ENCODE measurements around the gene TNK1. TPM values are rescaled to one million over a fixed set of nuclear protein-coding genes. Genes with fewer than 3 reads are reported as not detected.

The TNK1 gene
- total and polyA plus RNA-seq, 10 donors = 4.2 to 16.2 (median 6.6) TPM

DNA sequence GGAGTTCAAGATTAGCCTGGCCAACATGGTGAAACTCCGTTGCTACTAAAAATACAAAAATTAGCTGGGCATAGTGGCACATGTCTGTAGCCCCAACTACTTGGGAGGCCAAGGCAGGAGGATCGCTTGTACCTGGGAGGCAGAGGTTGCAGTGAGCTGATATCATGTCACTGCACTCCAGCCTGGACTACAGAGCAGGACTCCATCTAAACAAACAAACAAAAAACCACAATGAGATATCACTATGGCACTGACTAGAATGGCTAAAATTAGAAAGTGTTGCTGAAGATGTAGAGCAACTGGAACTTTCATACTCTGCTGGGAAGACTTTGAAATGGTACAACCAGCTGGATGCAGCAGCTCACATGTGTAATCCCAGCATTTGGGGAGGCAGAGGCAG is 6.5 kb upstream of the TNK1 start:
- DNase-seq = no peak
- H3K36me3 ChIP-seq = no peaks in the 10 kb centered on the region
- TF ChIP-seq POLR2A (IDR thresholded peaks at IDR 0.05) (no peak), POLR2AphosphoS5 (IDR thresholded peaks at IDR 0.05) (no peak), CTCF (IDR thresholded peaks at IDR 0.05 in 8 of 11, conservative IDR thresholded peaks at IDR 0.05 in 3 of 11) (no peak)
- no peaks in the 10 kb centered on the region for H3K4me1 ChIP-seq
- H3K27ac ChIP-seq = no peak overlapping the region
- peaks cover 0 to 13% (median 0%) of the 10 kb centered on the region in 7 donors for H3K27me3 ChIP-seq (replicated peaks in 1 of 7)
- H3K4me3 ChIP-seq = no peak overlapping the region
- 75 to 93% (median 88%) methylated on average over 2 of the region's 2 CpGs for WGBS, 5 donors
- intact Hi-C loops (cut with DNase I; ENCODE audit: low total_unique reads) = no loop called here
- H3K9me3 ChIP-seq = peaks cover 0 to 6% (median 0%) of the 10 kb centered on the region in 8 donors

GRCh38 chr17:7379134-7379533 is 1.8 kb upstream of the TNK1 start:
- Histone ChIP-seq H3K36me3 (no peaks in the 10 kb centered on the region), H3K4me3 (no peak overlapping the region), H3K9me3 (peaks cover 0 to 6% (median 0%) of the 10 kb centered on the region in 8 donors), H3K27ac (no peak overlapping the region), H3K4me1 (peaks cover 7 to 34% (median 26%) of the 10 kb centered on the region in 6 donors), H3K27me3 (replicated peaks in 1 of 7) (peaks cover 0 to 55% (median 10%) of the 10 kb centered on the region in 7 donors)
- TF ChIP-seq POLR2A (IDR thresholded peaks at IDR 0.05) (no peak), CTCF (IDR thresholded peaks at IDR 0.05 in 8 of 11, conservative IDR thresholded peaks at IDR 0.05 in 3 of 11) (no peak), POLR2AphosphoS5 (IDR thresholded peaks at IDR 0.05) (no peak)
- 92 to 98% (median 97%) methylated on average over 3 of the region's 3 CpGs for WGBS, 5 donors
- intact Hi-C loops (cut with DNase I; ENCODE audit: low total_unique reads) = no loop called here
- DNase-seq = no peak

DNA sequence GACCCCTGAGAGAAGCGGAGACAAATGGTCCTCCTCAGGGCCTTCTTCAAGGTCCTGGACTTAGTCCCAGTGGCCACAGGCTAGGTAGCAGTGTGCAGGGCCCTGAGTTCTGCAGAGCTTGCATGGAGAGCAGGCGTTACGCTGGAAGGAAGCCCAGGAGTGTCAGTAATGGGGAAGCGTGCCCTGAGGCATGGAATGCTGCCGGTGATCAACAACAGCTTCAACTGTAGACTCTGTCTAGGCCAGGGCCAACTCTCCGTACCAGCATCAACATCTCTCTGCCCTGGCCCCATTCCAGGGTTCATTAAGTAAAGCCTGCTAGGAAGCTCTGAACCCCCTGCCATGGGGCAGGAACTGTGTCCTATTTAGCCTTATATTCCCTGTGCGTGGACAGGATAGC is 568 bp upstream of the TNK1 start:
- WGBS, 5 donors = 49 to 61% (median 52%) methylated on average over 4 to 7 of the region's 7 CpGs
- no peak for DNase-seq
- Histone ChIP-seq H3K36me3 (no peaks in the 10 kb centered on the region), H3K27ac (no peak overlapping the region), H3K27me3 (replicated peaks in 1 of 7) (peaks cover 0 to 62% (median 10%) of the 10 kb centered on the region in 7 donors), H3K4me3 (peak overlapping the region in 4 of 8 donors; percentile 24 to 66 (median 44)), H3K9me3 (peaks cover 0 to 6% (median 0%) of the 10 kb centered on the region in 8 donors), H3K4me1 (peaks cover 7 to 40% (median 33%) of the 10 kb centered on the region in 6 donors)
- TF ChIP-seq POLR2AphosphoS5 (IDR thresholded peaks at IDR 0.05) = no peak
- TF ChIP-seq CTCF (IDR thresholded peaks at IDR 0.05 in 8 of 11, conservative IDR thresholded peaks at IDR 0.05 in 3 of 11) = no peak
- no peak for TF ChIP-seq POLR2A (IDR thresholded peaks at IDR 0.05)
- intact Hi-C loops (cut with DNase I; ENCODE audit: low total_unique reads) = no loop called here

GRCh38 chr17:7382901-7383300 is 2.0 kb downstream of the TNK1 start:
- Histone ChIP-seq H3K27me3 (replicated peaks in 1 of 7) (peaks cover 0 to 62% (median 10%) of the 10 kb centered on the region in 7 donors), H3K36me3 (peaks cover 0 to 13% (median 2%) of the 10 kb centered on the region in 6 donors), H3K9me3 (peaks cover 0 to 6% (median 0%) of the 10 kb centered on the region in 8 donors), H3K4me1 (peaks cover 7 to 40% (median 33%) of the 10 kb centered on the region in 6 donors), H3K4me3 (no peak overlapping the region), H3K27ac (no peak overlapping the region)
- WGBS, 5 donors = 88 to 95% (median 93%) methylated on average over 9 to 10 of the region's 10 CpGs
- intact Hi-C loops (cut with DNase I; ENCODE audit: low total_unique reads) = no loop called here
- DNase-seq = no peak
- TF ChIP-seq CTCF (IDR thresholded peaks at IDR 0.05 in 8 of 11, conservative IDR thresholded peaks at IDR 0.05 in 3 of 11) = no peak
- no peak for TF ChIP-seq POLR2A (IDR thresholded peaks at IDR 0.05)
- no peak for TF ChIP-seq POLR2AphosphoS5 (IDR thresholded peaks at IDR 0.05)
